GM21529 (cell line): Measurements from ENCODE around the gene UTF1.

ENCODE experiments used
- ATAC-seq: cut with Tn5 transposase; IDR thresholded peaks from one replicate; pipeline ENCODE4 v1.9.1; 2021; ENCODE audit not compliant: unreplicated experiment

The UTF1 gene

GRCh38 chr10:133276100-133276434, 46.0 kb downstream of the UTF1 start:
- no peak for ATAC-seq

DNA sequence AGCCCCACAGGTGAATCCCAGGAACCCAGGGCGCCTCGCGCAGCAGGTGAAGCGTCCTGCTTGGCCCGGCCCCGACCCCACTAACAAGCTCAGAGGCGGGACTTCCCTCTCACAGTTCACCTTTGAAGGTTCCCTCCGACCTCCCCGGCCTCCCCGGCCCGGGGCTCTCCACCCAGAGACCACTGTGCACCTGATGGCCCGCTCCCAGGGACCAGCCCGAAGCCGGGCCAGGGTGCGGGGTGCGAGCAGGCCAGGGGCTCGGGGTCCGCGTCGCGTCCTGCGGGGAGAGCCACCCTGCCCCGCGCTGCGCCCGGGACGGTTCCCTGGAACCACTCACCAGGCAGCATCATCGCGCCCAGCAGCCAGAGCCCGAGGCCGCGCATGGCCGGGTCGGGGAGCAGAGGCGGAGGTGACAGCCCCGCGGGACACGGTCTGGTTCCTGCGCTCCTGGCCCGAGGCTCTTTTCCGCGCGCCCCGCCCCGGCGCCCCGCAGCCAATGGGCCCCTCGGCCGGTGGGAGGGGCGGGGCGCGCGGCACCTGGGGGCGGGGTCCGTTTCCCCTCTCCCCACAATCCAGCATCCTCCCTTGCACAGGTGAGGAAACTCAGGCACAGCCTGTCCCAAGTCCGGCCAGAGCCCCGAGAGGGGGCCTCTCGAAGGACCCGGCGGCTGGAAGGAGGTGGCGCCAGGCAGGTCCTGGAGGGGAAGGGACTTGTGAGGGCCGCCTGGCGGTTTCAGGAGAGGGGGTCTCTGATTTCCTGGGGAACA, 46.6 kb downstream of the UTF1 start, which contains the start of gene ADAM8:
Gene ADAM8, minus strand, starts transcription at position 434 of the 767 bp plus-strand sequence. Its CDS starts 51 bp downstream, at position 383.
- ATAC-seq: peak; percentile 51

DNA sequence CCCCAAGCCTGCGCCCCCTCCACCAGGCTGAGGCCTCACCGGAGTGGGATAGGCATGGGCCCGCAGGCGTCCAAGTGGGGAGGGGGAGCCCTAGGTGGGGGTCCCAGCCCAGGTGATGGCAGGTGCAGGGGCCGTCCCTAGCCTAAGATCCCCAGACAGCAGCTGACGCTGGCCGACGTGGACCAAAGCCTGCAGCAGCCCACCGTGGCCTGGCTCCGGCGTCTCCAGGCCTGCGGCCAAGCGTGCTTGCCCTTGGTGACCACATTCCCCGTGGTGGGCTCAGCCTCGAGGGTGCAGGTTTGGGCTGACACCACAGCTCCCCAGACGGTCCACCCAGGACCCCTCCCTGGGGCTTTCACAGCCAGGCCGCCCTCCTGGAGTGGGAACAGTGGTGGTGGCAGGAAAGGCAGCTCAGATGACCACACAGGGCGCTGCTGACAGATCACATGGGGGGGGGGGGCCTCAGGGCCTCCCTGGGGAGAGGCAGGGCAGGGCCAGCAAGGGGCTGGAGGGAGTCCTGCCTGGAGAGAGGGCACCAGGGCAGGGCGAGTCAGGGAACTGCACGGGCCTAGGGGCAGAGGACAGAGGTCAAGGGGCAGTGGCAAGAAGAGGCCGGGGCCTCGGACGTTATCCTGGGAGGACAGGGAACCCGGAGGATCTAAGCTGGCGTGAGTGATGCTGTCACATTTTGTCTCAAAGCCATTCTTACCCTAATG, 47.4 kb downstream of the UTF1 start:
- no peak for ATAC-seq

GRCh38 chr10:133277993-133278576, 48.1 kb downstream of the UTF1 start:
- no peak for ATAC-seq

DNA sequence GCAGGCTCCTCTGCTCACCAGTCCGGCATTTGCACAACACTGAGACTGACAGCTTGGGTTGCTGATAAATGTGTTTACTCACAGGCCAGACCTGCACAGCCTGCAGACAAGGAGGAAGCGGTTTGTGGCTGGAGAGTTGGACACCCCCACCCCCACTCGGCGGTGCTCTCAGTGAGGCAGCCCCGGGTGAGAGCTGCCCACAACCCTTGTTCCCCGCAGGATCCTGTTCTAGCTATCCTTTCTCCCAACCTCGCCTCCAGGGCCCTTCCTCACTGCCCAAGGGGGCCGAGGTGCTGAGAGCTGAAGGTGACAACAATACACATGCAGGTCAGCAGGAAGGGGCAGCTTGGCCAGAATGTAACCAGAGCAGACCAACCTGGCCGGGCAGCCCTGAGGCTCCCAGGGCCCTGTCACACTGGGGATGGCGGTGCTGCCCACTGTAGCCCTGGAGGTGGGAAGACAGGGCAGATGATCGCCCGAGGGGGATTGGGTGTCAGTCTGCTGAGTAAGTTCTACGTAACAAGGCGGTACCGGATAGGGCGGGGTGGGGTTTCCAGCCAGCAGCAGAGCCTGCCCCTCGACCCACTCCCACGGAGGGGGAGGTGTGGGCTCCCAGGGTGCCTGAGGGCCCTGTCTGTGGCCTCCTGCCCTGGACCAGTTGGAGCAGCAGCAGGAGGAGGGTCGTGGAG, 48.7 kb downstream of the UTF1 start:
- peak; percentile 32 for ATAC-seq

- no peak for ATAC-seq
Observed at GRCh38 chr10:133279326-133280226, 49.6 kb downstream of the UTF1 start.

GRCh38 chr10:133280391-133281059, 50.5 kb downstream of the UTF1 start:
- ATAC-seq: no peak

DNA sequence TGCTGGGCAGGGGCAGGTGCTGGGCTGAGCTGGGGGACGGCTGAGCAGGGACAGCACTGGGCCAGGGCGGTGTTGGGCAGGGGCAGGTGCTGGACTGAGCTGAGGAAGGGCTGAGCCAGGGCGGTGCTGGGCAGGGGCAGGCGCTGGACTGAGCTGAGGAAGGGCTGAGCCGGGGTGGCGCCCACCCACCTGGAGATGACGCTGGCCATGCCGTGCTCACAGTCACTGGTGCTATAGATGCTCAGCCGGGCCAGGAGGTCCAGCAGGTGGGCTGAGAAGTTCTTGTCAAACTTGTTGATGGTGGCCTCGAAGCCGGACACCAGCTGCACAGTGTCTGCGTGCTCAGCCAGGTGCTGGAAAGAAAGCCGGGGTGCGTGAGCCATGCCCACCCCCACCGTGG, 51.1 kb downstream of the UTF1 start:
- ATAC-seq: no peak
